Stimulated activated CD4-positive, alpha-beta T cell treated with anti-CD3 and anti-CD28 coated beads, Interleukin-4, amount 100 ng/mL, for 48 hours (primary cell): Measurements from ENCODE around the gene EIF4G1.
A peak's percentile ranks its signal among the peaks of the same experiment; 100 is the strongest.
"Not testable (repeated sequence)": the region's sequence is repeated elsewhere in the genome, so short reads cannot be mapped to it uniquely, and the experiment has no call there.

Experiments
- DNase-seq, 2 donors: peaks; one replicate each; pipeline ENCODE4 v3.0.0-alpha.2; 2020; ENCODE audit warnings: low read depth in 2 of 2

The EIF4G1 gene

DNA sequence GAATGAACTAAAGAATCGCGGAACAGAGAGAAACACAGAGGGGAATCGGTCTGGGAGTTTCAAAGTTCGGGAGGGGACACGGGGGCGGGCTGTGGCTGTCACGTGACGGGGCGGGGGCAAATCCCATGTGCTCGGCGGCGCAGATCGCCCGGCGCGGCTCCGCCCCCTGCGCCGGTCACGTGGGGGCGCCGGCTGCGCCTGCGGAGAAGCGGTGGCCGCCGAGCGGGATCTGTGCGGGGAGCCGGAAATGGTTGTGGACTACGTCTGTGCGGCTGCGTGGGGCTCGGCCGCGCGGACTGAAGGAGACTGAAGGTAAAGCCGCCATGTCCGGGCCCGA is at the start of gene EIF4G1:
EIF4G1 (plus strand) TSS at position 244 of the 337 bp plus-strand sequence. CDS start 1,191 bp downstream, outside the sequence.
- DNase-seq, result peak; percentile 87 to 90

GRCh38 chr3:184267249-184267648 is 47.2 kb upstream of the EIF4G1 start:
- not testable (repeated sequence) for DNase-seq

GRCh38 chr3:184272269-184272668 is 42.1 kb upstream of the EIF4G1 start:
- no peak for DNase-seq

- no peak for DNase-seq
Observed at GRCh38 chr3:184275381-184275701, 39.1 kb upstream of the EIF4G1 start.

GRCh38 chr3:184275961-184276910 is 38.2 kb upstream of the EIF4G1 start, which contains the start of gene ECE2:
ECE2 (plus strand) TSS chr3:184276022; CDS start chr3:184276154, 132 bp downstream.
- DNase-seq, result no peak

GRCh38 chr3:184277366-184277765 is 37.0 kb upstream of the EIF4G1 start:
- DNase-seq, result no peak

GRCh38 chr3:184282941-184283340 is 31.5 kb upstream of the EIF4G1 start:
- DNase-seq, result no peak

DNA sequence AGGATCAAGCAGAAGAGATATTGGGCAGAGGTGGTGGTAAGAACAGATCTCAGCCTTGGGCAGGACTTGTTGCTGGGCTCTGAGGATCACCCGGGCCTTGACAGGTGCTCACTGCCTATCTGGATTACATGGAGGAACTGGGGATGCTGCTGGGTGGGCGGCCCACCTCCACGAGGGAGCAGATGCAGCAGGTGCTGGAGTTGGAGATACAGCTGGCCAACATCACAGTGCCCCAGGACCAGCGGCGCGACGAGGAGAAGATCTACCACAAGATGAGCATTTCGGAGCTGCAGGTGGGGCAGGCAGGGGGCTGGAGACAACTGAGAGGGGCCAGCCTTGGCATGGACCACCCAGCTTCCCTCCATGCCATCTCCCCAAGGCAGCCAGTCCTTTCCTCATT is 30.7 kb upstream of the EIF4G1 start:
- DNase-seq, result no peak

DNA sequence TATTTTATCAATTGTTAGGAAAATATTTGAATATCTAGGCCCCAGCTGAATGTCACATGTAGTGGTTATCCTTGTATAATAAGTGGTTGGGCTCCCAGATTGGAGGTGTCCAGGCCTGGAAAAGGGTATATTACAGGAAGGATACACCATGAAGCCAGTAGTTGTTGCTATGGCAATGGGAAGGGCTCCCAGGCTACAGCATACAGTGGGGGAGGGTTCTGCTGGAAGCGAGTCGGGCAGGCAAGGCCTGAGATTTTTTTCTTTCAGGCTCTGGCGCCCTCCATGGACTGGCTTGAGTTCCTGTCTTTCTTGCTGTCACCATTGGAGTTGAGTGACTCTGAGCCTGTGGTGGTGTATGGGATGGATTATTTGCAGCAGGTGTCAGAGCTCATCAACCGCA is 29.7 kb upstream of the EIF4G1 start:
- DNase-seq, result no peak

DNA sequence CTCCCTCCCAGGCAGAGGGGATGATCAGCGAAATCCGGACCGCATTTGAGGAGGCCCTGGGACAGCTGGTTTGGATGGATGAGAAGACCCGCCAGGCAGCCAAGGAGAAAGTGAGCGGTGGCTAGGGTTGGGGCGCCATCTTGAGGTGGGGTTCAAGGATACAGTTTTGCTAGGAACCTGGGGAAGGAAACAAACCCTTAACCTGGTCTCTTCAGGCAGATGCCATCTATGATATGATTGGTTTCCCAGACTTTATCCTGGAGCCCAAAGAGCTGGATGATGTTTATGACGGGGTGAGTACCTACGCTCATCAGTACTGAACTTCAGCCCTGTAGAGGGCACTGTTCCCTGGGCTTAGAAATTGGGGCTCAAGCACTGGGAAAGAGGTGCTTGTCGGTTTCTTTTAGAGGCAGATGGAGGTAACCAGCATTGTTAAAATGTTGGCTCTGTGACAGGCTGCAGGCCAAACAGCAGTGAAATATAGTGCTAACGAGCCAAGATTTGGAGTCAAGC is 24.9 kb upstream of the EIF4G1 start:
- DNase-seq, result peak; percentile 58 to 66

DNA sequence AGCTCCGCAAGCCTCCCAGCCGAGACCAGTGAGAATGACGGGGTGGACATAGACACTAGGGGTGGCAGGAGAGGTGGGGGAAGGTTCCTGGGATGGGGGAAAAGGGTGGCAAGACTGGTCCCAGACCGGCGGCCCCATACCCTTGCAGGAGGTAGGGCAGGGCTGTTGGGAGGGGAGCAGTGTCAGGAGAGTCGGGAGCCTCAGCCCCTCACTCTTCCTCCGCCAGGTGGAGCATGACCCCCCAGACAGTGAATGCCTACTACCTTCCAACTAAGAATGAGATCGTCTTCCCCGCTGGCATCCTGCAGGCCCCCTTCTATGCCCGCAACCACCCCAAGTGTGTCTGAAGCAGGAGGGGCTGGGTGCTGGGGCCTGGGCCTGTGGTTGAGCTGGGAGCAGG is 24.1 kb upstream of the EIF4G1 start:
- no peak for DNase-seq

- no peak for DNase-seq
Observed at GRCh38 chr3:184291044-184291737, 23.2 kb upstream of the EIF4G1 start.

GRCh38 chr3:184291738-184292445 is 22.5 kb upstream of the EIF4G1 start:
- no peak for DNase-seq

DNA sequence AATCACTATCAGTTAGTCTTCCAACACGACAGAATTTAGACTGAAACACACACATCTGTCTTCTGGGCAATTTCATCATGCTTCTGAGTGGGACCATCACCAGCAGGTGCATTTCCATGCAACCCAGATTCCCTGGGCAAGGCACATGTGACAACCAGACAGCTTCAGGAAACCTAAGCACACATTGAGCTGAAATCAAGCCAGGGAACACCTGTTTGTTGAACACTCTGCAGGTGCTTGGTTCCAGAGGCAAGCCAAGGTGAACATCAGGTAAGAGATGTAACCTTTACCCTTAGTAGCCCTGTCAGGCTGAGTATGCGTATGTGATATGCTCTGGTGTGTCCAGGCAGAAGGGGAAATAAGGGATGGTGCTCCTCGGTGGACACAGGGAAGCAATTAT is 18.6 kb upstream of the EIF4G1 start:
- DNase-seq, result no peak

DNA sequence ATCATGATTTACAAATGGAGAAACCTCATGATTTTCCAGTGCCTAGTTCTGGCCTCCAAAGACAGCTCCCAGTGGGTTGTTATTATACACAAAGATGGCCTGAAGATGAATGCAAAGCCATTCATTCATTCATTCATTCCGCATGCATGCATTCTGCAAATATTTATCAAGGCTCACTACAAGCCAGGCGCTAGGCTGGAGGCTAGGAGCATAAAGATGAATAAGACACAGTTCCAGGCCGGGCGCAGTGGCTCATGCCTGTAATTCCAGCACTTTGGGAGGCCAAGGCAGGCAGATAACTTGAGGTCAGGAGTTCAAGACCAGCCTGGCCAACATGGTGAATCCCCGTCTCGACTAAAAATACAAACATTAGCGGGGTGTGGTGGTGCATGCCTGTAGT is 17.8 kb upstream of the EIF4G1 start:
- DNase-seq, result no peak

DNA sequence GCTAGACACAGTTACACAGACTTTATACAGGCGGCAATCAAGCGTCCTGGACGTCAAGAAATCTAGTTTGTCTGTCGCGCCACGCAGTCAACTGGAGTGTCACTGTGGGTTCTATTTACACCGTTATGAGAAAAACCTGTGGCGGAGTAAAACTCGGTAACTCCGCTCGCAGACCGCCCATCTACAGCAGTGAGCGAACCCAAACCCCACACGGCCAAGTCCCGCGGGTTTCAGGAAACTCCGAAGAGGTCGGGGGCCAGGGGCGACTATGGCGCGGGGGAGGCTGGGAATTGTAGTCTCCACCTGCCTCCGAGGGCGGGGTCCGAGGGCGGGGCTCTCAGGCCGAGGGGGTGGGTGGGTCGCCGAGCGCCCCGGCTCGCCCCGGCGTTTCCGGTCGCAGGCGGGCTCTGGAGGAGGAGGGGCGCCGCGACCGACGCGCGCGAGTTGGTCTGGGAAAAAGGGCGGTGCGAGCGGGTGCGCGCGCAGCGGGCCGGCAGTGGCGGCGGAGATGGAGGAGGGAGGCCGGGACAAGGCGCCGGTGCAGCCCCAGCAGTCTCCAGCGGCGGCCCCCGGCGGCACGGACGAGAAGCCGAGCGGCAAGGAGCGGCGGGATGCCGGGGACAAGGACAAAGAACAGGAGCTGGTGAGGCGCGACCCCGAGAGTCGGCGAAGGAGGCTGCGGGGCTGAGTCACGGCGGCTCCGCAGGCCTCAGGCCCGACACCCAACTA is 15.5 kb upstream of the EIF4G1 start, which contains the start of gene PSMD2:
PSMD2 (plus strand) TSS at position 483 of the 729 bp plus-strand sequence; CDS start at position 509, 26 bp downstream.
- DNase-seq, result peak; percentile 98 to 99

DNA sequence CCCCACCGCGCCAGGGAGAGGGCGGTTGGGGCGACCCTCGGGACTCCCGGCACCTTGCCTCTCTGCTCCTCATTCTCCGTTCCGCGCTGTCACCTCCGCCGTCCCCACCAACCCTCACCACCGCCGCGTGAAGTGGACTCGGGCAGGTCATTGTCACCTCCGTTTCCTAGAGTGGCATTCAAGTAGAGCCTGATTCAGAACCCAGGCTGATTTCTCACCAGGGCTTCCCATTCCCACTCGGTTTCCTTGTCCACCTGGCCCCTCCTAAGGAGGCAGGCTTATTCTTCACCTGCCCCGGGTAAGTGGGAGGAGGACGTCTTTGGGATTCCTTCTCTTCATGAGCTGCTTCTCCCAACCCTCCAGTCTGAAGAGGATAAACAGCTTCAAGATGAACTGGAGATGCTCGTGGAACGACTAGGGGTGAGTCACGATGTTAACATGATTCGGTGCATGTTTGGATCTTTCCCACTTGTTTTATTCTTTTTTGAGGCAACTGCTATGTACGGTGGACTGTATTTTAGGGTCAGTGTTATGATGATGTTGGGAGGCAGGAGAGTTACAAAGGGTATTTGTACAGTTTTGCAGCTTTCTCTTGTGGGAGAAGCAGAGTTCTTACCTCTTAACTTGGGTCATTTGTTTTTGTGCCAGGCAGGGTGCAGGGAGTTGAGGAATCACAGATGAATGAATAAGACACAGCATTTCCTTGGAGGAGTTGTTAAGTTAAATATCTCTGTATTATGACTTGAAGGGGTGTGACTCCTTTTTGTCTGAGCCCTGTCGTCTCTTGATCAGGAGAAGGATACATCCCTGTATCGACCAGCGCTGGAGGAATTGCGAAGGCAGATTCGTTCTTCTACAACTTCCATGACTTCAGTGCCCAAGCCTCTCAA is 14.7 kb upstream of the EIF4G1 start:
- DNase-seq, result no peak

DNA sequence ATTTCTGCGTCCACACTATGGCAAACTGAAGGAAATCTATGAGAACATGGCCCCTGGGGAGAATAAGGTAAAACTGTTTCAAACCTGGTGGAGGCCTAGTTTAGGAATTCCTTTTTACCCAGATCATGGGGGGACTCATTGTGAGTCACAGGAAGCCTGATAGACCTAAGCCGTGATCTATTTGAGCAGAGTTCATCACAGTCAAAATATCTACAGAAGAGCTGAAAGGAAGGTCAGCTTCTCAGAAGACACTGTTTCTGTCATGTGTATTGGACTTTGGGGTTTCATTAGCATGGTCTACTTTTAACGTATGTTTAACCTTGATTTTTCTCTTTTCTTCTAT is 14.1 kb upstream of the EIF4G1 start:
- no peak for DNase-seq

GRCh38 chr3:184305577-184305976 is 8.8 kb upstream of the EIF4G1 start:
- no peak for DNase-seq

DNA sequence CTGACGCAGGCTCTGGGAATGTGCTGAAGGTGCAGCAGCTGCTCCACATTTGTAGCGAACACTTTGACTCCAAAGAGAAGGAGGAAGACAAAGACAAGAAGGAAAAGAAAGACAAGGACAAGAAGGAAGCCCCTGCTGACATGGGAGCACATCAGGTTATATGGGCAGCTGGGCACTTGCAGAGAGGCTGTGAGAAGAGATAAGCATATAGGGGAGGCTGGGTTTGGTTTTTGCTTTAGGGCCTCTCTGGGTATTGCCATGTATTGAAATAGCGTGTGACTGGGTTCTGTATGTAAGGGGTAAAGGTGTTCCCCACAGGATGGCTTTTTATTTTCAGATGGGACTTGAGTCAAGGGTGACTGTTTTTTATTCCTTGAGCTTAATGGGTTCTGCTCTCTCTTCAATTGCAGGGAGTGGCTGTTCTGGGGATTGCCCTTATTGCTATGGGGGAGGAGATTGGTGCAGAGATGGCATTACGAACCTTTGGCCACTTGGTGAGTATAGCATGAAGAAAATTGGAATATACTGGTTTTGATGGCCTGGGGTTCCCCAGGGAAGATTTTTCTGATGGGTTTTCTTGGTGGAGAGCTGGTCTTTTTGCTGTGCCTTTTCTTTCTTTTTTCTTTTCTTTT is 7.9 kb upstream of the EIF4G1 start:
- DNase-seq, result no peak
